Neuronal stem cell (in vitro differentiated cells): ENCODE results near the gene AMBRA1.

Source experiments
- DNase-seq: peaks from one replicate; pipeline ENCODE4 v3.0.0-alpha.2; 2013; ENCODE audit warnings: low spot score
- H2AFZ ChIP-seq: one replicate; pipeline ENCODE4 v1.6.1; 2013; ENCODE audit warnings: mild to moderate bottlenecking, low read length, inconsistent platforms
- H2AK5ac ChIP-seq: 2 replicates; pipeline ENCODE4 v1.6.1; 2013; ENCODE audit warnings: low read depth, mild to moderate bottlenecking, inconsistent platforms, low read length, moderate library complexity, mixed read lengths
- H2BK120ac ChIP-seq: 2 replicates; pipeline ENCODE4 v1.6.1; 2013; ENCODE audit warnings: low read depth, mild to moderate bottlenecking, inconsistent platforms, low read length, moderate library complexity, mixed read lengths
- H2BK12ac ChIP-seq: one replicate; pipeline ENCODE4 v1.6.1; 2013; ENCODE audit warnings: low read length, inconsistent platforms
- H2BK15ac ChIP-seq: 2 replicates; pipeline ENCODE4 v1.6.1; 2013; ENCODE audit warnings: mild to moderate bottlenecking, low read length, inconsistent platforms, mixed read lengths
- H2BK5ac ChIP-seq: one replicate; pipeline ENCODE4 v1.6.1; 2013; ENCODE audit warnings: inconsistent platforms, mild to moderate bottlenecking, low read length, moderate library complexity
- H3K14ac ChIP-seq: one replicate; pipeline ENCODE4 v1.6.1; 2013; ENCODE audit warnings: low read length, inconsistent platforms
- H3K18ac ChIP-seq: 2 replicates; pipeline ENCODE4 v1.6.1; 2013; ENCODE audit warnings: low read length, inconsistent platforms
- H3K23ac ChIP-seq: 2 replicates; pipeline ENCODE4 v1.6.1; 2013; ENCODE audit warnings: low read depth, mild to moderate bottlenecking, mixed read lengths, low read length, inconsistent platforms; ENCODE audit not compliant: poor library complexity
- H3K27ac ChIP-seq: replicated peaks from 3 replicates; pipeline ENCODE4 v1.5.1; 2013; ENCODE audit warnings: low read length, inconsistent platforms
- H3K27me3 ChIP-seq, 3 experiments: 2 replicates each; pipeline ENCODE4 v1.6.1; 2013; ENCODE audit warnings: low read length in 3 of 3, mild to moderate bottlenecking in 2 of 3, inconsistent platforms in 1 of 3, low read depth in 1 of 3, mixed read lengths in 1 of 3, moderate library complexity in 1 of 3; ENCODE audit not compliant: control insufficient read depth in 3 of 3, insufficient read depth in 3 of 3
- H3K36me3 ChIP-seq, 2 donors: replicated peaks in 1 of 2; 2 replicates each; pipeline ENCODE4 v1.6.1; 2013; ENCODE audit warnings: low read length in 2 of 2; ENCODE audit not compliant: control insufficient read depth in 2 of 2, insufficient read depth in 2 of 2
- H3K4ac ChIP-seq: 2 replicates; pipeline ENCODE4 v1.6.1; 2013; ENCODE audit warnings: inconsistent platforms, mild to moderate bottlenecking, low read length, moderate library complexity
- H3K4me1 ChIP-seq, 2 donors: 1 replicate in 1 of 2; 2 replicates in 1 of 2; pipeline ENCODE4 v1.6.1; 2013; ENCODE audit warnings: low read length in 2 of 2, low read depth in 1 of 2; ENCODE audit not compliant: control insufficient read depth in 2 of 2, insufficient read depth in 1 of 2
- H3K4me2 ChIP-seq: one replicate; pipeline ENCODE4 v1.6.1; 2013; ENCODE audit warnings: mild to moderate bottlenecking, low read length, inconsistent platforms; ENCODE audit not compliant: insufficient read depth, poor library complexity, severe bottlenecking
- H3K4me3 ChIP-seq, 2 donors: 2 replicates each; pipeline ENCODE4 v1.5.1; 2013; ENCODE audit warnings: low read length in 2 of 2, mild to moderate bottlenecking in 2 of 2, inconsistent platforms in 1 of 2, moderate library complexity in 1 of 2
- H3K79me1 ChIP-seq: one replicate; pipeline ENCODE4 v1.6.1; 2013; ENCODE audit warnings: low read depth, mild to moderate bottlenecking, inconsistent platforms, low read length, moderate library complexity
- H3K9ac ChIP-seq: one replicate; pipeline ENCODE4 v1.6.1; 2013; ENCODE audit warnings: mild to moderate bottlenecking, low read depth, low read length, inconsistent platforms; ENCODE audit not compliant: poor library complexity
- H3K9me3 ChIP-seq, 2 donors: replicated peaks in 1 of 2; 2 replicates each; pipeline versions ENCODE3 to v1.6.1; 2013; ENCODE audit warnings: low read length in 2 of 2, mild to moderate bottlenecking in 2 of 2, inconsistent platforms in 1 of 2, low read depth in 1 of 2, mixed read lengths in 1 of 2, moderate library complexity in 1 of 2; ENCODE audit not compliant: control insufficient read depth in 2 of 2, insufficient read depth in 1 of 2
- H4K8ac ChIP-seq: one replicate; pipeline ENCODE4 v1.6.1; 2013; ENCODE audit warnings: low read depth, mild to moderate bottlenecking, inconsistent platforms, low read length, moderate library complexity
- H4K91ac ChIP-seq: one replicate; pipeline ENCODE4 v1.6.1; 2013; ENCODE audit warnings: low read length, low read depth, mild to moderate bottlenecking, inconsistent platforms; ENCODE audit not compliant: poor library complexity
- WGBS, 2 donors: extraction: QIAGEN DNeasy Blood & Tissue Kit; methylation state at CpG; one replicate each; pipeline ENCODE4 v1.1.7; 2013; ENCODE audit warnings: missing lambda C conversion rate in 2 of 2, mixed read lengths in 1 of 2; ENCODE audit not compliant: insufficient read length in 2 of 2, insufficient replicate concordance in 1 of 2; ENCODE audit errors: extremely low coverage in 2 of 2; 5-methylcytosine and 5-hydroxymethylcytosine counted together

The AMBRA1 gene

DNA sequence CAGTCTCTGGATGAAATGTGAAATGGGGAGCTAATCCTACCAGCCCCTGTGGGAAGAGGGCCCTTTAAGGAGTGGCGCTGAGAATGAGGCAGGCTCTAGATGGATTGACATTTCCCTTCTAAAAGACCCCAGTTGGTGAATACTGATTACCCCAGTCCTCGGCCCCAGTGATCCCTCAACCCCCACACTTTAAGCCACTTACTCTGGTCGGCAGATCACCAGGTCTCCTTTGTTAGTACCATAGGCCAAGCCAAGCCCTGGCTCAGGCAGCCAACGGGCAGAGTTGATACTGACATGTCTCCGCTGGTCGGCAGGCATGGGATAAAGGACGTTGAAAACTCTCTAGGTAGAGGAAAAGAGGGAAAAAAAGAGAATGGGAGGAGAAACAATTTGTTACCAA lies 176.1 kb downstream of the AMBRA1 start:
- Histone ChIP-seq H3K18ac (no peak overlapping the region), H2BK5ac (no peak overlapping the region), H2BK15ac (no peak overlapping the region), H3K79me1 (no peaks in the 10 kb centered on the region), H2BK12ac (no peak overlapping the region), H4K91ac (no peak overlapping the region), H3K27me3 (no peaks in the 10 kb centered on the region), H4K8ac (no peak overlapping the region), H2AFZ (no peak overlapping the region), H3K14ac (no peak overlapping the region), H2AK5ac (no peak overlapping the region), H3K4me3 (no peak overlapping the region), H3K4me2 (no peak overlapping the region), H3K36me3 (peaks cover 15 to 60% of the 10 kb centered on the region in 2 donors), H3K9ac (no peak overlapping the region), H3K4ac (no peak overlapping the region), H3K4me1 (peaks cover 6 to 8% of the 10 kb centered on the region in 2 donors), H2BK120ac (no peak overlapping the region), H3K23ac (no peak overlapping the region), H3K9me3 (no peaks in the 10 kb centered on the region), H3K27ac (no peak overlapping the region)
- DNase-seq, result peak; percentile 44
- WGBS, 2 donors, result no CpG with 5 or more reads among the region's 7 CpGs

GRCh38 chr11:46414879-46415278 lies 178.9 kb downstream of the AMBRA1 start:
- no peaks in the 10 kb centered on the region for H3K27me3 ChIP-seq
- no peak for DNase-seq
- H3K27ac ChIP-seq, result no peak overlapping the region
- no peak overlapping the region for H3K4me3 ChIP-seq
- H3K18ac ChIP-seq, result no peak overlapping the region
- H3K9me3 ChIP-seq, result no peaks in the 10 kb centered on the region
- H4K91ac ChIP-seq, result no peak overlapping the region
- peak overlapping the region; percentile 18 for H3K9ac ChIP-seq
- no peak overlapping the region for H2BK120ac ChIP-seq
- H2BK15ac ChIP-seq, result no peak overlapping the region
- no peak overlapping the region for H2AFZ ChIP-seq
- no peak overlapping the region for H2AK5ac ChIP-seq
- WGBS, 2 donors, result no CpG with 5 or more reads among the region's 3 CpGs
- no peak overlapping the region for H3K23ac ChIP-seq
- H3K4me1 ChIP-seq, result peaks cover 6 to 13% of the 10 kb centered on the region in 2 donors
- no peak overlapping the region for H2BK12ac ChIP-seq
- no peak overlapping the region for H3K4ac ChIP-seq
- H2BK5ac ChIP-seq, result no peak overlapping the region
- no peaks in the 10 kb centered on the region for H3K79me1 ChIP-seq
- peaks cover 15 to 59% of the 10 kb centered on the region in 2 donors for H3K36me3 ChIP-seq
- no peak overlapping the region for H3K4me2 ChIP-seq
- no peak overlapping the region for H4K8ac ChIP-seq
- H3K14ac ChIP-seq, result no peak overlapping the region

- Histone ChIP-seq H3K4me3 (no peak overlapping the region), H2BK15ac (no peak overlapping the region)
- WGBS, 2 donors, result no CpG with 5 or more reads among the region's 5 CpGs
Measured at GRCh38 chr11:46414466-46414796, 179.4 kb downstream of the AMBRA1 start.

GRCh38 chr11:46413760-46414465 lies 179.9 kb downstream of the AMBRA1 start:
- Histone ChIP-seq H2BK15ac (no peak overlapping the region), H2BK5ac (no peak overlapping the region), H3K27ac (no peak overlapping the region), H3K4ac (no peak overlapping the region), H3K23ac (no peak overlapping the region), H3K4me1 (peaks cover 6 to 13% of the 10 kb centered on the region in 2 donors), H3K18ac (no peak overlapping the region), H2BK120ac (no peak overlapping the region), H3K4me2 (no peak overlapping the region), H2AK5ac (no peak overlapping the region), H3K14ac (no peak overlapping the region), H3K4me3 (no peak overlapping the region), H4K91ac (no peak overlapping the region), H2BK12ac (no peak overlapping the region), H4K8ac (no peak overlapping the region), H3K36me3 (peaks cover 17 to 66% of the 10 kb centered on the region in 2 donors), H3K9me3 (no peaks in the 10 kb centered on the region), H2AFZ (no peak overlapping the region), H3K79me1 (no peaks in the 10 kb centered on the region), H3K27me3 (no peaks in the 10 kb centered on the region), H3K9ac (no peak overlapping the region)
- no CpG with 5 or more reads among the region's 9 CpGs for WGBS, 2 donors
- no peak for DNase-seq

More at GRCh38 chr11:46414466-46414796, 179.4 kb downstream of the AMBRA1 start:
- no peak overlapping the region for H3K9ac ChIP-seq
- no peak overlapping the region for H2BK5ac ChIP-seq
- H3K36me3 ChIP-seq, result peaks cover 16 to 64% of the 10 kb centered on the region in 2 donors
- H2BK120ac ChIP-seq, result no peak overlapping the region
- no peak overlapping the region for H4K91ac ChIP-seq
- H3K79me1 ChIP-seq, result no peaks in the 10 kb centered on the region
- no peak overlapping the region for H3K18ac ChIP-seq
- no peak overlapping the region for H2BK12ac ChIP-seq
- H4K8ac ChIP-seq, result no peak overlapping the region
- H3K14ac ChIP-seq, result no peak overlapping the region
- DNase-seq, result no peak
- H3K4ac ChIP-seq, result no peak overlapping the region
- H3K27ac ChIP-seq, result no peak overlapping the region
- no peak overlapping the region for H2AFZ ChIP-seq
- H3K9me3 ChIP-seq, result no peaks in the 10 kb centered on the region
- no peak overlapping the region for H2AK5ac ChIP-seq
- no peak overlapping the region for H3K23ac ChIP-seq
- H3K4me2 ChIP-seq, result no peak overlapping the region
- H3K27me3 ChIP-seq, result no peaks in the 10 kb centered on the region
- peaks cover 6 to 13% of the 10 kb centered on the region in 2 donors for H3K4me1 ChIP-seq
